Activated CD8-positive, alpha-beta memory T cell treated with anti-CD3 and anti-CD28 coated beads, Interleukin-2, amount 10 ng/mL, durations not matched to agents 7 days and 5 days (primary cell): Measurements from ENCODE around the gene CDPF1. TPM values are rescaled to one million over a fixed set of nuclear protein-coding genes. Genes with fewer than 3 reads are reported as not detected.
"Not testable (repeated sequence)": the region's sequence is repeated elsewhere in the genome, so short reads cannot be mapped to it uniquely, and the experiment has no call there.

ENCODE experiments used
- ATAC-seq: fragments of 150-1000 bp; cut with Tn5 transposase; one replicate; pipeline ENCODE4 v1.10.0; 2021; ENCODE audit warnings: moderate library complexity
- CTCF ChIA-PET: fragments of 350-600 bp; sonication (Branson Sonifier 250); formaldehyde crosslinking; loops from one replicate; lab custom pipeline; 2021; ENCODE audit warnings: antibody characterized with exemption; lab: Charles Lee
- DNase-seq: peaks from one replicate; pipeline ENCODE4 v3.0.0-alpha.2; 2020
- H3K27ac Mint-ChIP-seq: one replicate; pipeline ENCODE4 v1.8.0; 2021; ENCODE audit warnings: mild to moderate bottlenecking, mixed read lengths
- H3K27me3 Mint-ChIP-seq: one replicate; pipeline ENCODE4 v1.8.0; 2021; ENCODE audit warnings: mixed read lengths
- H3K36me3 Mint-ChIP-seq: one replicate; pipeline ENCODE4 v1.8.0; 2021; ENCODE audit warnings: mild to moderate bottlenecking, mixed read lengths
- H3K4me1 Mint-ChIP-seq: one replicate; pipeline ENCODE4 v1.8.0; 2021; ENCODE audit warnings: mixed read lengths
- H3K4me3 Mint-ChIP-seq: one replicate; pipeline ENCODE4 v1.8.0; 2021; ENCODE audit warnings: mild to moderate bottlenecking, moderate library complexity, mixed read lengths
- H3K9me3 Mint-ChIP-seq: one replicate; pipeline ENCODE4 v1.8.0; 2022; ENCODE audit warnings: low read depth, mixed read lengths
- total RNA-seq, 2 experiments: library from RNA; stranded (reverse); gene quantifications; one replicate each; pipeline ENCODE4 v1.2.3, GENCODE V29; 2021

Gene CDPF1
- total RNA-seq, 2 experiments from 2014 or later = 11.0 to 11.1 TPM

DNA sequence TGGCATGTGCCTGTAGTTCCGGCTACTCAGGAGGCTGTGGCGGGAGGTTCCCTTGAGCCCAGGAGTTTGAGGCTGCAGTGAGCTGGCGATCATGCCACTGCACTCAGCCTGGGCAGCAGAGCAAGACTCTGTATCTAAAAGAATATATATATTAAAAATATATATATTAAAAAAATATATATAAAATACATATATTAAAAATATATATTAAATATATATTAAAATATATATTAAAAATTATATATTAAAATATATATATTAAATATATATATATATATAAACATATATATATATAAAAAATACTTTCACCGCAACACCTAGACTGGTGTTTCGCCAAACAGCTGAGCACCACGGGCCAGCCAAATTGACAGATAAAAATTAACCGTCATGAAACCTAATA, 26.5 kb upstream of the CDPF1 start:
- DNase-seq = no peak
- Mint-ChIP-seq H3K9me3 (no peaks in the 10 kb centered on the region), H3K4me1 (peaks cover 25% of the 10 kb centered on the region), H3K4me3 (no peak overlapping the region), H3K27me3 (no peaks in the 10 kb centered on the region), H3K27ac (no peak overlapping the region), H3K36me3 (peaks cover 45% of the 10 kb centered on the region)
- ATAC-seq = no peak
- CTCF ChIA-PET = interaction anchor here (1.1 to 2.5 kb wide), 3 partner anchors 12 to 155 kb away, joined by 3 to 8 read pairs (median 6); partner anchors contain the start of gene CDPF1

- Mint-ChIP-seq H3K4me3 (no peak overlapping the region), H3K9me3 (no peaks in the 10 kb centered on the region)
- no peak for ATAC-seq
These were observed 25.5 kb upstream of the CDPF1 start for GRCh38 chr22:46275455-46276122.

GRCh38 chr22:46274381-46274780, 24.3 kb upstream of the CDPF1 start:
- ATAC-seq = no peak
- Mint-ChIP-seq H3K4me1 (peaks cover 17% of the 10 kb centered on the region), H3K27ac (no peak overlapping the region), H3K27me3 (no peaks in the 10 kb centered on the region), H3K9me3 (no peaks in the 10 kb centered on the region), H3K36me3 (peaks cover 47% of the 10 kb centered on the region), H3K4me3 (no peak overlapping the region)
- DNase-seq = no peak
- CTCF ChIA-PET = no interaction called here

More at GRCh38 chr22:46275455-46276122, 25.5 kb upstream of the CDPF1 start:
- CTCF ChIA-PET = interaction anchor here (2.5 kb wide), 1 partner anchor 154 kb away, joined by 8 read pairs; no protein-coding TSS in a partner anchor
- no peak for DNase-seq
- Mint-ChIP-seq H3K36me3 (peaks cover 45% of the 10 kb centered on the region), H3K27me3 (no peaks in the 10 kb centered on the region), H3K4me1 (peaks cover 15% of the 10 kb centered on the region), H3K27ac (no peak overlapping the region)

GRCh38 chr22:46273432-46274148, 23.5 kb upstream of the CDPF1 start:
- Mint-ChIP-seq H3K4me1 (peaks cover 21% of the 10 kb centered on the region), H3K27me3 (no peaks in the 10 kb centered on the region), H3K36me3 (peaks cover 42% of the 10 kb centered on the region), H3K9me3 (no peaks in the 10 kb centered on the region), H3K27ac (no peak overlapping the region), H3K4me3 (no peak overlapping the region)
- DNase-seq (no peak), ATAC-seq (no peak)
- CTCF ChIA-PET = no interaction called here

DNA sequence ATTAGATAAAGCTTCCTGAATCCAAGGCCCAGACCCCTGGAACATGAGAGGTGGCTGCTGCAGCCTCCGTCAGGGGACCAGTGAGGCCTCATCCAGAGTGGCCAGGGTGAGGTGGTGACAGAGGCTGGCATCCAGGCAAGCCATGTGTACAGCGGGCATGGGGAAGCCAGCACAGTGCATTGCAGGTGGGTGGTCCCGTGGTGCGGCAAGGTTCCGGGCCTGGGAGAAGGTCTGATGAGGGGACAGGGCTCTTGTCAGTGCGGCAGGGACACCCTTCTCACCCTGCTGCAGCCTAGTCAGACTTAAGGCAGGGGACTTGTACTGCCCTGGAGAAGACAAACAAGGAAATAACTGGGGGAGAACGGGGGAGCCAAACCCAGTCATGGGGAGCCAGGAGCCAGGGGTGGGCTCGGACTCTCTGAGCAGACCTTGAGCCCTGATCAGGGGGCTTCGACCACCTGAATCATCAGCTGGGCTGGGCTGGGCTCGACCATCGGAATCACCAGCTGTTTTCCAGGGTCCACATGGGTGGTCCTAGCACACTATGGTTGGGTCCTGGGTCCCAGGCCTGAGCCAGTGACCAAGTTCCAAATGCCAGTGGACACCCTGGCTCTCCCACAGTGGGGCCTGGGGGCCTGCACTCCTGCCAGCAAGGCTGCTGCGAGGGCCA, 22.8 kb upstream of the CDPF1 start:
- ATAC-seq (no peak), DNase-seq (no peak)
- Mint-ChIP-seq H3K4me3 (no peak overlapping the region), H3K27me3 (no peaks in the 10 kb centered on the region), H3K9me3 (no peaks in the 10 kb centered on the region), H3K4me1 (peaks cover 24% of the 10 kb centered on the region), H3K27ac (no peak overlapping the region), H3K36me3 (peaks cover 38% of the 10 kb centered on the region)
- CTCF ChIA-PET = no interaction called here

GRCh38 chr22:46272196-46272595, 22.1 kb upstream of the CDPF1 start:
- Mint-ChIP-seq H3K4me1 (peaks cover 26% of the 10 kb centered on the region), H3K4me3 (no peak overlapping the region), H3K27ac (no peak overlapping the region), H3K9me3 (no peaks in the 10 kb centered on the region), H3K27me3 (no peaks in the 10 kb centered on the region), H3K36me3 (peaks cover 34% of the 10 kb centered on the region)
- CTCF ChIA-PET = no interaction called here
- no peak for ATAC-seq
- no peak for DNase-seq

GRCh38 chr22:46269564-46269963, 19.5 kb upstream of the CDPF1 start:
- Mint-ChIP-seq H3K27ac (peak overlapping the region; percentile 31), H3K27me3 (peaks cover 15% of the 10 kb centered on the region)
- no peak for ATAC-seq

DNA sequence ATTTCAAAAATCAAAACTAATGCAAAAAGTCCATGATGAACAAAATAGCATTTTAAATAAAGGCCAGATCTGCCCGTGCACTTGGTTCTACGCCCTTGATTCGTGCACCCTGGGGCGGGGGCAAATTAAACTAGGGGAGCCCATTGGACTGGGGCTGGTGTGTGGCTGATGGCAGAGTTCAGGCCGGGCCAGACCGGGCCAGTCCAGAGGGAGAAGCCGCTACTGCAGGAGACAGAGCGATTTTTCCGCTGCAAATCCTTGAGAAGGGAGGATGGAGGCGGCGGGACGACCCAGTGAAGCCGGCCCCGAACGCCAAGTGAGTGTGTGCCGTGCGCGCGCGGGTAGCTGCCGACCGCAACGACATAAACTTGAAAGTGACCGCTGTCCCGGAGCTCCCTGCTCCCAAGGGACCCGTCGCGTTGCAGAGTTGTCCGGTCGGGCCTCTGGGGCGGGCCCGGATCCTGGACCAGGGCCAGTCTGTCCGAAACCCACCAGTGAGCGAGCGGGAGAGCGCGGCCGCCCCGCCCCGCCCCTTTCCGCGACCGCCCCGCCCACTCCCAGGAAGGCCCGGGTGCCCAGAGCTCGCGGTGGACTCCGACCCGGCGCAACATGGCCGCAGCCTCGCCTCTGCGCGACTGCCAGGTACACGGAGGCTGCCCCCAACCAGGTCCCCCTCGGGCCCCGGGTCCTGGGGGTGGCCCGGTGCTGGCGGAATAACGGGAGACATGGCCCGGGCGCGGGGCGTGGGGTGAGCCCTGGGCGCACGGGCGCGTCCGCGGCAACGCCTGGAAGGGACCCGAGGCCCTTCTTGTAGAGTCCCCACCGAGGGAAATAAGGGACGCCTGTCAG, 17.6 kb upstream of the CDPF1 start, which contains the start of gene TTC38:
TTC38 (plus strand) TSS at position 578 of the 849 bp plus-strand sequence; CDS start at position 610, 32 bp downstream.
- Mint-ChIP-seq H3K9me3 (peaks cover 2% of the 10 kb centered on the region), H3K27me3 (peaks cover 30% of the 10 kb centered on the region), H3K36me3 (peaks cover 18% of the 10 kb centered on the region), H3K27ac (peak within 1 kb of the TSS; percentile 78), H3K4me3 (peak within 1 kb of the TSS; percentile 86), H3K4me1 (peaks cover 19% of the 10 kb centered on the region)
- CTCF ChIA-PET = interaction anchor here (0.9 to 1.9 kb wide), 7 partner anchors 13 to 151 kb away, joined by 3 to 5 read pairs (median 3); partner anchors contain the start of gene CDPF1
- DNase-seq (peak; percentile 71), ATAC-seq (peak; percentile 95)

More at GRCh38 chr22:46269564-46269963, 19.5 kb upstream of the CDPF1 start:
- no peak for DNase-seq
- H3K36me3 Mint-ChIP-seq = peaks cover 17% of the 10 kb centered on the region
- H3K4me3 Mint-ChIP-seq = no peak overlapping the region
- H3K9me3 Mint-ChIP-seq = no peaks in the 10 kb centered on the region
- peaks cover 19% of the 10 kb centered on the region for H3K4me1 Mint-ChIP-seq
- CTCF ChIA-PET = interaction anchor here (1.0 kb wide), 1 partner anchor 26 kb away, joined by 3 read pairs; no protein-coding TSS in a partner anchor

- not testable (repeated sequence) for ATAC-seq, DNase-seq, H3K4me3 Mint-ChIP-seq, H3K9me3 Mint-ChIP-seq, H3K27ac Mint-ChIP-seq
- peaks cover 50% of the 10 kb centered on the region for H3K27me3 Mint-ChIP-seq
- peaks cover 15% of the 10 kb centered on the region for H3K36me3 Mint-ChIP-seq
- peaks cover 22% of the 10 kb centered on the region for H3K4me1 Mint-ChIP-seq
- CTCF ChIA-PET = interaction anchor here (1.6 kb wide), 1 partner anchor 15 kb away, joined by 4 read pairs; the partner anchor contains the start of gene CDPF1
These were observed 15.5 kb upstream of the CDPF1 start for GRCh38 chr22:46265627-46266026.

GRCh38 chr22:46264520-46264919, 14.4 kb upstream of the CDPF1 start:
- H3K27ac Mint-ChIP-seq, H3K4me3 Mint-ChIP-seq, DNase-seq, H3K9me3 Mint-ChIP-seq, ATAC-seq: not testable (repeated sequence)
- Mint-ChIP-seq H3K4me1 (peaks cover 16% of the 10 kb centered on the region), H3K36me3 (peaks cover 13% of the 10 kb centered on the region), H3K27me3 (peaks cover 61% of the 10 kb centered on the region)
- CTCF ChIA-PET = interaction anchor here (1.6 kb wide), 1 partner anchor 14 kb away, joined by 4 read pairs; the partner anchor contains the start of gene CDPF1

- CTCF ChIA-PET = interaction anchor here (0.6 to 1.2 kb wide), 2 partner anchors 14 to 257 kb away, joined by 3 to 4 read pairs; no protein-coding TSS in a partner anchor
These were observed 13.1 kb upstream of the CDPF1 start, which contains the start of gene PKDREJ for GRCh38 chr22:46263216-46263590. Gene PKDREJ (minus strand): TSS chr22:46263343. CDS start chr22:46263322, 21 bp downstream.

More at GRCh38 chr22:46263216-46263590, 13.1 kb upstream of the CDPF1 start, which contains the start of gene PKDREJ:
- Mint-ChIP-seq H3K36me3 (peaks cover 13% of the 10 kb centered on the region), H3K4me3 (no peak within 1 kb of the TSS), H3K27me3 (peaks cover 74% of the 10 kb centered on the region), H3K4me1 (peaks cover 8% of the 10 kb centered on the region), H3K9me3 (peaks cover 2% of the 10 kb centered on the region), H3K27ac (no peak within 1 kb of the TSS)
- ATAC-seq (no peak), DNase-seq (no peak)
